ENCODE data around the gene KAT2A. TPM values are rescaled to one million over a fixed set of nuclear protein-coding genes. Genes with fewer than 3 reads are reported as not detected.

KAT2A gene
- total RNA-seq, 8 experiments from 2014 or later, result 9.1 to 48.3 (median 19.2) TPM

DNA sequence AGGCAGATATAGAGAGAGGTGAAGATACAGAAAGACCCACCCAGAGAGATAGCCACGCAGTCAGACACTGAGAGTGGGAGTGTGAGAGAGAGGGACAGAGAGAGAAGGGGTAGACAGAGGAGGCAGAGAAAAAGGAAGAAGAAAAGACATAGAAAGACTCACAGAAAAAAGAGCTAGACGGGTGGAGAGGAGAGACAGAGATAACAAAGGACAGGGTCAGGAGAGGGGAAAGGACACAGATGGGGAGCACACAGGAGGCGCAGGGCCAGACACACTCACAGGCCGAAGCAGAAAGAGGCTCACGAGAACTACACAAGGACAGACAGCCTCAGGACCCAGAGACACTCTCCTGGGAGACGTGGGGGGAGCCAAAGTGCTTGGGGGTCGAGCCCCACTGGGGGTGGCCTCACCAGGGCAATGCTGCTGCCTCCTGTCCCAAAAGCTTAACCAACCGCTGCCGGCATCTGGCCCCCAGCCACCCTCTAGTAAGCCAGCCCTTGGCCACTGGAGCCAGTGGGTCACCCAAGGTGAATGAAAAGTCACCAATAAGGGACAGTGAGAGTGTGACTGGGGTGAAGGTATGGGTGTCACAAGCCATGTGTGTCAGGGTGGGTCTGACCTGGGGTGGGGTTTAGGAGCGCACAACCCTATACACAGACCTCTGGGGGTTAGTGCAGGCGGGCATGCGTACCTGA lies 26.6 kb downstream of the KAT2A start:
- no peak for ATAC-seq (replicated peaks in 6 of 8)

DNA sequence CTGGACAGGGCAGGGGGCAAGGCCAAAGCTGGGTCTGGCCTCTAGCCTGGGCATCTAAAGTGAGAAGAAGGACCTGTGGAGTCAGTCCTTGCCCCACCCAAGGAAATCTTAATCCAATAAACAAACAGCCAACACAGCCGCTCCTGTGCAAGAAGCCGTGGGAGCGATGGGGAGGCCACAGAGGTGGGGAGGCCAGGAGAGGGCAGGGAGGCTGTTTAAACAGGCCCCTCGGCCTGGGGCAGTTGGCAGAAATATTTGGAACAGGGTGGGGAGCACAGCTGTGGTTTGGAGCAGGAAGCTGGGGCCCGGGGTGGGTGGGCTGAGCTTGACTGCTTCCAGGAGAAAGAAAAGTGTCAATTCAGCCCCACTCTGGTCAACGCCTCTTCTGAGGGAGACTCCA lies 28.2 kb downstream of the KAT2A start:
- Histone ChIP-seq H3K4me1 (replicated peaks in 1 of 2) (peaks cover 1 to 2% of the 10 kb centered on the region in 2 donors), H3K27ac (no peak overlapping the region), H3K4me3 (no peak overlapping the region)
- in situ Hi-C loops (cut with MboI; ENCODE audit: low pct_unique_long_range_greater_than_20kb in 2 of 9, low sequenced_read_pairs in 9 of 9, unreplicated experiment in 9 of 9), result no loop called here
- no peak for ATAC-seq (replicated peaks in 6 of 8)
- WGBS, 10 experiments, result 63 to 80% (median 74%) methylated on average over 1 to 4 of the region's 6 CpGs; no CpG with 5 or more reads in 7 of the 10 experiments

More for the DNA sequence above, 26.6 kb downstream of the KAT2A start:
- WGBS, 10 experiments, result 55 to 100% (median 67%) methylated on average over 1 to 8 of the region's 12 CpGs; no CpG with 5 or more reads in 2 of the 10 experiments
- H3K27ac ChIP-seq, result no peak overlapping the region
- no peak overlapping the region for H3K4me3 ChIP-seq
- in situ Hi-C loops (cut with MboI; ENCODE audit: low pct_unique_long_range_greater_than_20kb in 2 of 9, low sequenced_read_pairs in 9 of 9, unreplicated experiment in 9 of 9), result no loop called here
- H3K4me1 ChIP-seq (replicated peaks in 1 of 2), result peaks cover 9% of the 10 kb centered on the region in 2 donors

DNA sequence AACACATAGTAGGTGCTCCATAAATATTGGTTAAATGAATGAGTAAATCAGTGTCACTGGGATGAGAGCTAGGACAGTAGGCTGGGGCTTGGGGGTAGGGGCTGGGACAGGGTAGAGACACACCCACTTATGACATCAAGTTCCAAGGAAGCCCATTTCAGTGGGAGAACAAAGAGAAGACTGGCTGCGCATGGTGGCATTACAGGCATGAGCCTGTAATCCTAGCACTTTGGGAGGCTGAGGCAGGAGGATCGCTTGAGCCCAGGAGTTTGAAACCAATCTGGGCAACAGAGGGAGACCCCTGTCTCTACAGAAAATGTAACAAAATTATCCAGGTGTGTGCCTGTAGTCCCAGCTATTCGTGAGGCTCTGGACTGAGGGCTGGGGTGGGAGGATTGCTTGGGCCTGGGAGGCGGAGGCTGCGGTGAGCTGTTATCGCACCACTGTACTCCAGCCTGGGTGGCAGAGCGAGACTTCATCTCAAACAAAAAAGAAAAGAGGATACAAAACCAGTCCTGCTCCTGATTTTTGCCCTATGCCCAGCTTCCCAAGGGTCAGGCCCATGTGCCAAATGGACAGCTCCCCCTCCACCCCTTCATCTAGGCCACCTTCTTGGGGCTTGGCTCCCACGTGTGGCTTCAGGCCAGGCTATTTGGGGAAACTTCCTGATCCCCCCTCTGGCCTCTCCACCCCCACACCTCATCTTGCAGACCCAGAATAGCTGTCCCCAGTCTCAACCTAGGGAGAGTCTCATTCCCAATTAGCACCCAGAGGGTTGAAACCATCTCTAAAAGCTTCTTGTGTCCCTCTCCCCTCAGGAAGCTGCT lies 30.0 kb downstream of the KAT2A start:
- 67 to 100% (median 70%) methylated on average over 1 to 7 of the region's 8 CpGs; no CpG with 5 or more reads in 5 of the 10 experiments for WGBS, 10 experiments
- in situ Hi-C loops (cut with MboI; ENCODE audit: low pct_unique_long_range_greater_than_20kb in 2 of 9, low sequenced_read_pairs in 9 of 9, unreplicated experiment in 9 of 9), result no loop called here
- H3K27ac ChIP-seq, result no peak overlapping the region
- no peak overlapping the region for H3K4me3 ChIP-seq
- H3K4me1 ChIP-seq (replicated peaks in 1 of 2), result peaks cover 7% of the 10 kb centered on the region in 2 donors
- ATAC-seq (replicated peaks in 6 of 8), result no peak

DNA sequence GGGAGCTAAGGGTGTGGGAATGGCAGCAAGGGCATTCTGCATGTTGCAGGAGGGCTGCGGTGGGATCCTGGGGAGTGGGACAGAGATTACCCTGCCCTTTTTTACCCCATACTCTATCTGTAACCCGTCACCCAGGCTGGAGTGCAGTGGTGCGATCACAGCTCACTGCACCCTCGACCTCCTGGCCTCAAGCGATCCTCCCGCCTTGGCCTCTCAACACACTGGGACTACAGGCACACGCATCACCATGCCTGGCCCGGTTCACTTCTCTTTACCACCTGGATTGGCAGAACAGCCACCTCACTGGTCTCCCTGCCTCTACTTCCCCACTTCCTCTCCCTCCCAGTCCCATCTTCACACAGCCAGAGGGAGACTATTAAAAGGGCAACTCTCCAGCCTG lies 32.4 kb downstream of the KAT2A start:
- no peak for ATAC-seq (replicated peaks in 6 of 8)
- 77 to 100% (median 85%) methylated on average over 1 to 7 of the region's 8 CpGs; no CpG with 5 or more reads in 3 of the 10 experiments for WGBS, 10 experiments
- Histone ChIP-seq H3K27ac (no peak overlapping the region), H3K4me1 (replicated peaks in 1 of 2) (peaks cover 7% of the 10 kb centered on the region in 2 donors), H3K4me3 (no peak overlapping the region)
- in situ Hi-C loops (cut with MboI; ENCODE audit: low pct_unique_long_range_greater_than_20kb in 2 of 9, low sequenced_read_pairs in 9 of 9, unreplicated experiment in 9 of 9), result no loop called here

DNA sequence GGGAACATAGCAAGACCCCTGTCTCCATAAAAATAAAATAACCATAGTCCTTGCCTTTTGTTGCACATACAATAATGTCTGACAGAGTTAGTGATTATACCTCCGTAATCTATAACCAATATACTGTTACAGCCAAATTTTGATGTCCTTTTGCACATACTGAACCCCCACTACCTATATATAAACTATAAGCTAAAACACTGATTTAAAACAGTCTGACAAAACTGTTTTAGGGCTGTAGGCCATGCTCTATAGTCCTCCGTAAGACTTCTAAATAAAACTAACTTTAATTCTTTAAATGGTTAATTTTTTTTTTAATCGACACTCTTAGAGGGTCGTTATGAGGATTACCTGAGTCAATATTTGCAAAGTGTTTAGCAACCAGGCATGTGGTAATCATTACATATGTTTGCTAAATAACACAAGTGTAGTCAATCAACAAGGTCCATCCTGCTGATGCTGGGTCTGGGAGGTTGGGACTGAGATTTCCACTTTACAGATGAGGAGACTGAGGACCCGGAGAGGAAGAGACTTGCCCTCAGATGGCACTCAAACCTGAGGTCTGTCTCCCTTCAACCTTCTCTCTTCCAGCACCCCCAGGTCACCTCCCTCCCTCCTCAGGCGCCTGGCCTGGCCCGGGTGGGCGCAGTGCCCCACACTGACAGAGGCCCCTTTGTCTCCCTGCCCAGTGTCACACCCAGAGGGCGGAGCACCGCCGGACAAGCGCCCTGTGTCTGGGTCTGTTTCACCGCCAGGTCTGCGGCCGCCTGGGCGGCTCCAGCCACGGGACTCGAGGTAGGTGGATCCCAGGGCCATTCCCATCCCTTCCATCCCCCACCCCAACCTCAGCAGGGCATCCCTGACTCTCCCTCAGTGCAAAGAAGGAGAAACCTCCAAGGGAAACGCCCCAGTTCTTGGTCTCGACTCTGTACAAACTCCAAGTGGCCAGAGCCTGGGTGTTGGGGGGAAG lies 33.1 kb downstream of the KAT2A start:
- Histone ChIP-seq H3K4me1 (replicated peaks in 1 of 2) (peaks cover 7% of the 10 kb centered on the region in 2 donors), H3K27ac (no peak overlapping the region), H3K4me3 (no peak overlapping the region)
- in situ Hi-C loops (cut with MboI; ENCODE audit: low pct_unique_long_range_greater_than_20kb in 2 of 9, low sequenced_read_pairs in 9 of 9, unreplicated experiment in 9 of 9), result no loop called here
- 60 to 85% (median 80%) methylated on average over 1 to 10 of the region's 20 CpGs; no CpG with 5 or more reads in 1 of the 10 experiments for WGBS, 10 experiments
- ATAC-seq (replicated peaks in 6 of 8), result peak in 1 of 8 experiments; percentile 64

DNA sequence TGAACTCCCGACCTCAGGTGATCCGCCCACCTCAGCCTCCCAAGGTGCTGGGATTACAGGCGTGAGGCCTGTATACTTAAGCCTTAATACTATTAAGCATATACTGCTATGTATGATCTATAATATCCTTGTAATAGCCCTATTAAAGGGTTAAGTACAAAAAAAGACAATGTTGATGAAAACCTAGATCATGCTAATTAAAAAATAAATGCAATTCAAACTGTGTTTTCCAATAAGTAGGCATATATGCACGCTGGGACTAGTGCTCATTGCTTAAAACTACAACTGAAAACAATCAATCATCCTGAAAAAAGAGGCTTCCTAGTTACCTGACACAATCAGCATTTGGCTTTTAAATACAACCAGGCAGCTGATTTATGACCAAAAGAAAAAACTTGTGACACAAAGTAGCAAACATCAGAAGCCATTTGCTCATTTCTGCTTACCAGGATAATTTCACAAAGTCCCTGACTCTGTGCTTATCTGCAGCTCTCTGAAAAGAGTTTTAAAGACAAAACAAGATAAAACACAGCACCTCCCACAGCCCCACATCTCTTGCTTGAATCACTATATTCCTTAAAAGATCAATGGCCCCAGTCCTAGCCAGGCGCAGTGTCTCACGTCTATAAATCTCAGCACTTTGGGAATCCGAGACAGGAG lies 34.0 kb downstream of the KAT2A start:
- Histone ChIP-seq H3K27ac (no peak overlapping the region), H3K4me3 (no peak overlapping the region), H3K4me1 (replicated peaks in 1 of 2) (peaks cover 7% of the 10 kb centered on the region in 2 donors)
- in situ Hi-C loops (cut with MboI; ENCODE audit: low pct_unique_long_range_greater_than_20kb in 2 of 9, low sequenced_read_pairs in 9 of 9, unreplicated experiment in 9 of 9), result no loop called here
- no peak for ATAC-seq (replicated peaks in 6 of 8)
- WGBS, 10 experiments, result 0 to 64% (median 32%) methylated on average over 1 to 7 of the region's 7 CpGs; no CpG with 5 or more reads in 2 of the 10 experiments

DNA sequence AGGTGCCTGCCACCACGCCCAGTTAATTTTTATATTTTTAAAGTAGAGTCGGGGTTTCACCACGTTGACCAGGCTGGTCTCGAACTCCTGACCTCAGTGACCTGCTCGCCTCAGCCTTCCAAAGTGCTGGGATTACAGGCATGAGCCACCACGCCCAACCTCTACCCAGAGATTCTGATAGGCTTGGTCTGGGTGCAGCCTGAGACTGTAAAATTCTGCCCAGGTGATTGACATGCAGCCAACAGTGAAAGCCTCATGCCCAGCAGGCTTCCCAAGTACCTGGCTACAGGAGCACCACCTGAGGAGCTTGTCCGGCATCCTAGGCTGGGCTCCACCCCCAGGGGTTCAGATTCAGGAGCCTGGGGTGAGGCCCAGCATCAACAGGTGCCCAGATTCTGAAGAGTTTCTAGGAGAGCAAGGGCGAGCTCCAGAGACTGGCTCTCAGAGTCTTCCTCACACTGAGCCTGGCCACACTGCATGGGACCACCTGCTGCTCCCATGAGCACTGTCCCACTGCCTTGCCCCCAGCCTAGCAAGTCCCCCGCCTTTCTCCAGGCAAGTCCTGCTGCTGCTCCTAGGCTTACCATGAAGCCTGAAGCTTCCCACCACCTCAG lies 39.5 kb downstream of the KAT2A start:
- no peak for ATAC-seq (replicated peaks in 6 of 8)
- 30 to 93% (median 80%) methylated on average over 1 to 7 of the region's 9 CpGs; no CpG with 5 or more reads in 3 of the 10 experiments for WGBS, 10 experiments
- Histone ChIP-seq H3K27ac (no peak overlapping the region), H3K4me1 (replicated peaks in 1 of 2) (no peaks in the 10 kb centered on the region), H3K4me3 (no peak overlapping the region)
- in situ Hi-C loops (cut with MboI; ENCODE audit: low pct_unique_long_range_greater_than_20kb in 2 of 9, low sequenced_read_pairs in 9 of 9, unreplicated experiment in 9 of 9), result no loop called here

DNA sequence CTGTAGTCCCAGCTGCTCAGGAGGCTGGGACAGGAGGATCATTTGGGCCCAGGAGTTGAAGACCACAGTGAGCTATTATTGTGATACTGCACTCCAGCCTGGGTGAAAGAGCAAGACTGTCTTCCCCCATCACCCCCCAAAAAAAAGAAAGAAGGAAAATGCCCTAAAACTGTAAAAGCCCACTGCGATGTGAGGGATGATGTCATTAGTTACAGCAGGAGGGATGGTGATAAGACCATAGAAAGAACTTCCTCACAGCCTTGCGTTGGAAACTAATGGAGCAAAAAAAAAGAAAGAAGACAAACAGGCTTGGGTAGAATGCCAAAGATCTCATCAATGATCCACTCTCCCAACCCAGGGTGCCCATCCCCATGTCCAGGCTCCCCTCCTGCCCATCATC lies 41.6 kb downstream of the KAT2A start:
- in situ Hi-C loops (cut with MboI; ENCODE audit: low pct_unique_long_range_greater_than_20kb in 2 of 9, low sequenced_read_pairs in 9 of 9, unreplicated experiment in 9 of 9), result no loop called here
- WGBS, 10 experiments, result 50 to 100% (median 88%) methylated on average over 1 to 2 of the region's 2 CpGs; no CpG with 5 or more reads in 3 of the 10 experiments
- no peaks in the 10 kb centered on the region for H3K4me1 ChIP-seq (replicated peaks in 1 of 2)
- no peak overlapping the region for H3K4me3 ChIP-seq
- no peak for ATAC-seq (replicated peaks in 6 of 8)
- no peak overlapping the region for H3K27ac ChIP-seq

DNA sequence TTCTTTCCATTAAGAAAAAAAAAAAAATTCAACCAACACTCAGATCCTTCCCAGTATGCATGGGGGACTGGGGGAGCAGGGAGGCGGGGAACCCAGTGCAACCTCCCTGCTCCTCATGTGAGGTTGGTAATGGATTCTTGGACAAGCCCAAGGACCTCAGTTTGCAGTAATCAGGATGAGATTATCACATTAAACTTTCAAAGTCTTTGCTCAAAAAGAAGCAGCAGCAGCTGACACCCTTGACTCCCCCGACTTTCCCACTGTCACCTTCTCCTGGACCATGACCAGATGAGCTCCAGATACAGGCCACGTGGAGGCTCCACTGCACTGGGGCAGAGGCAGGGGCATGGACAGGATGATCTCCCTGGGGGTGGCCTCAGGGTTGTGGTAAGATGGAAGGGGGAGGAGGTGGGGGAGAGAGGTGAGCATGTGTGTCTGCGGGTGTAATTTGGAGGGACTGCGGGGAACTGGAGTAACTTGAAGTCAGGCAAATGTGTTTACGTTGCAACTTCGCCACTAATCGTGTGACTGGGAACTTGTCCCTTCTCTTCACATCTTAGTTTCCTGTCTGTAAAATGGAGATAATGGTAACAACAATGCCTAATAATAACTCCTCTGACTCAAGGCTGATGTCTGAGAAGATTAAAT lies 42.6 kb downstream of the KAT2A start:
- no peak overlapping the region for H3K27ac ChIP-seq
- no peak for ATAC-seq (replicated peaks in 6 of 8)
- no peak overlapping the region for H3K4me3 ChIP-seq
- in situ Hi-C loops (cut with MboI; ENCODE audit: low pct_unique_long_range_greater_than_20kb in 2 of 9, low sequenced_read_pairs in 9 of 9, unreplicated experiment in 9 of 9), result no loop called here
- WGBS, 10 experiments, result 40 to 94% (median 75%) methylated on average over 1 to 2 of the region's 8 CpGs; no CpG with 5 or more reads in 5 of the 10 experiments
- H3K4me1 ChIP-seq (replicated peaks in 1 of 2), result no peaks in the 10 kb centered on the region

DNA sequence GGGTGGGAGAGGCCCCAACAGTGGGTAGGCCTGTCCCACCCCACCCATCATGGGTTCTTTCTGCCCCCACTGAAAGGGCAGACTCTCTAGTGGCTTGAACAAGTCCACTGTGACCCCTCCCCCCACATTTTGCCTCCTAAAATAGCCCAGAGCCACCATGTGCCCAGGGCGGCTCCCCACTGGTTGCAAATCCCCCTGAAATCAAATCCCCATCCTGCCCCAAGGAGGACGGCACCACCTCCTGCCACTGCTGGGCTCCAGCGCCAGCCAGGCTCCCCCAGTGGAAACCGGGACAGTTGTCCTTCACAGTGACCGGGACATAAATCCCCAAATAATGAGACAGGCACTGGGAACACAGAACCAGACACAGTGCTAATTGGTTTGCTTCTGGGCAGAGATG lies 43.4 kb downstream of the KAT2A start:
- no peak for ATAC-seq (replicated peaks in 6 of 8)
- H3K4me1 ChIP-seq (replicated peaks in 1 of 2), result no peaks in the 10 kb centered on the region
- no peak overlapping the region for H3K4me3 ChIP-seq
- WGBS, 10 experiments, result 50 to 80% (median 60%) methylated on average over 1 to 2 of the region's 5 CpGs; no CpG with 5 or more reads in 6 of the 10 experiments
- in situ Hi-C loops (cut with MboI; ENCODE audit: low pct_unique_long_range_greater_than_20kb in 2 of 9, low sequenced_read_pairs in 9 of 9, unreplicated experiment in 9 of 9), result no loop called here
- no peak overlapping the region for H3K27ac ChIP-seq

DNA sequence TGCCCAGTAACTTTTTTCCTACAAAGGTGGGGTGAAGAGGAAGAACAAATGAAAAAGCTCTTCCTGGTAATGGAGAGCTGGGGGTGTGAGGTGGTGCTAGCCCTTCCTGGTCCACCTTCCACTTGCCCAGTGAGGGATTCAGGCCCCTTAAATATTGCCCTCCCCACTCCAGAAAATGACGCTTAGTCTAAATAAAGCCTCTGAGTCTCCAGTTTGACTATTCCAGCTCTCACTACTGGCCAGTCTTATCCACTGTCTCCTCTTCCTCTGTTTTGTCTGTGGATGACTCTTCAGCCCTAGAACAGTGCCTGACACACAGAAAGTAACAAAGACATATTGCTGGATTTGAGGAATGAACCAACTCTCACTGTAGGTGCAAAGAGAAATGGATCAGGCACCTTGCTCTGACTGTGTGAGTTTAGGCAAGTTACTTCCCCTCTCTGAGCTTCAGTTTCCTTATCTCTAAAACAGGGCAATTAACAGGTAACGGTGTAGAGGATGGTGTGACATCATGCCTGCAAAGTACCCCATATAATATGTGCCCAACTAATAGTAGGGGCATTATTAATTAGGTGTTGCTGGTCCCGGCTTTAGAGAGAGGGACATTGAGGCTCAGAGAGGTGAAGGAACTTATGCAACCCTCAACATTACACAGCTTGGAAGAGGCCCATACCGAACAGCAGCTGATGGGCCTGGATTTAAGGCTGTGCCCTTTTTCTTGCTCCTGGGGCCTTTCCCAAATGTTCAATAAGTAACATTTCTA lies 44.2 kb downstream of the KAT2A start:
- no peak overlapping the region for H3K27ac ChIP-seq
- in situ Hi-C loops (cut with MboI; ENCODE audit: low pct_unique_long_range_greater_than_20kb in 2 of 9, low sequenced_read_pairs in 9 of 9, unreplicated experiment in 9 of 9), result no loop called here
- no peak for ATAC-seq (replicated peaks in 6 of 8)
- H3K4me1 ChIP-seq (replicated peaks in 1 of 2), result peaks cover 3 to 4% of the 10 kb centered on the region in 2 donors
- H3K4me3 ChIP-seq, result no peak overlapping the region
- 60 to 100% (median 80%) methylated on average over 1 to 3 of the region's 4 CpGs; no CpG with 5 or more reads in 3 of the 10 experiments for WGBS, 10 experiments
